ENCODE measurements around the gene ZNF776. TPM values are rescaled to one million over a fixed set of nuclear protein-coding genes. Genes with fewer than 3 reads are reported as not detected.

ZNF776 gene
- 5.8 TPM in 2 replicates for total RNA-seq

DNA sequence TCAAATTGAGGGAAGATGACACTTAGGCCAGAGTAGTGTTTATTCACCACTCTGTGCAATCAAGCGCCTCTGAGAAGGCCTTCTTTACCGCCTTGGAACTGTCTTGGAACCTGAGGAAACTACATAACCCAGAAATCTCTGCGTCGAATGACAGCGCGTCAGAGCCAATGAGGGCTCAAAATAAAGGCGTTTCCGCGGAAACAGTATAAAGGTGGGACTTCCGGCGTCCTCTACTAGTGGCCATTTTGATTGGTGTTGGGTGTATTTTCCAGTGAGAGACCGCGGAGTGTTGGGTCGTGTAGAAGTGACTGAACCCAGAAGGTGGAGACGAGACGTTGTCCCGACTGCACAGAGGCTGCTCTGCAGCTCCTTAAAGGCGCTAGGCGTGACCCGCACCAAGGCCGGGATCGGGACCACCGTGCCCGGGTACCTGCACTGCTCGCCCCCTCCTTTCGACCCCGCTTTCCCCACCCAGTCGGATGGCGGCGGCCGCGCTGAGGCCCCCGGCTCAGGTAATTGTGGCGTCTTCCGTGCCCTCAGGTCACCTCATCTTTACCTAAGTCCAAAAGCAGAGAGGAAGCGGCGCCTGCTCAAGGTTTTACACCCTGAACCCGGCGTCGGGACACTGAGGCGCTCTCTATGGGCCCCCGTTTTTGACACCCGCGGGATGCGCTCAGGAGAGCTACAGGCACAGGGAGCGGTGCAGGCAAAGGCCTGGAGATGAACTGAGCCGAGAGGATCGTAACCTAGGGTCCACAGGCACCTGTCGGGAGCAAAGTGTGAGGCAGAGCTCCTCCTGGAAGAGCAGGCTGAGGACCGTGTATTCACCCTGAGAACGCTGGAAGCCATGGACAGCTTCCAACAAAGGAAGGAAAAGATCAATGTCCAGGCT, at the start of gene ZNF776:
TSS of gene ZNF776 (plus strand) at position 236 of the 892 bp plus-strand sequence. CDS start at position 480, 244 bp downstream.

DNA sequence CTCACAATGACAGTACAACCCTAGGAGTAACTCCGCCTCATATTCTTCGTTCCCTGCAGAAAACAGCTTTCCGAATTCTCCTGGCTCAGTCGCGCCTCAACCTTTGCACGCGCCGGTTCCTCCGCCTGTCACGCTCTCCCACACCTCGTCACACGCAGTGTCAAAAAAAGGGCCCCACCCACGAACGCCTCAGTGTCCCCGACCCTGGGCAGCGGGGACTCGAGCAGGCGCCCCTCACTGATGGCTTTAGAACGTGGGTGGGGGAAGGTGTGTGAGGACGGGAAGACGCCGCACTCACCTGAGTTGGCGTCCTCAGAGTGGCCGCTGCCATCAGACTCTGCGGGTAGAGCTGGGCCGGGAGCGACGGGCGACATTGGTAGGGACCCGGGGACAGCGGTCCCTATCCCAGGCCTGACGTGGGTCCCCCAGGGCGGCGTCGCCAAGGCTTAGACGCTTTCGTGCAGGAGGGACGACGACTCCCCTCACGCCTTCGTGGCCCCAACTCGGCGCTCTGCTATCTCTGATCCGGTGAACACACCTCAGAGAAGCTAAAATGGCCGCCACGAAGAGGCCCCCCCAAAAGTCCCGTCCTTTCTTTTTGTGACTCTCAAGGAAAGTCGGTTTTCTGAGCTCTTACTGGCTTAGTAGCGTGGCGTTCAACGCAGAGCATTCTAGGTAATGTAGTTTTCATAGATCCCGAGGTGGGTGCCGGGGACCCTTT, 37.8 kb upstream of the ZNF776 start, which contains the start of gene ZNF154:
TSS of gene ZNF154 (minus strand) at position 564 of the 721 bp plus-strand sequence. CDS start at position 331, 233 bp downstream.

GRCh38 chr19:57769345-57770131, 22.9 kb downstream of the ZNF776 start, which contains the start of gene ZNF586:
ZNF586 (plus strand) TSS chr19:57769676; CDS start chr19:57769843, 167 bp downstream.

Other genes starting within 250 kb of the ZNF776 start
- 15.4 and 21.5 TPM in 2 replicates for gene ZNF773, start 246.9 kb upstream of the ZNF776 start, total RNA-seq
- 3.6 and 4.2 TPM in 2 replicates for gene ZNF549, start 219.5 kb upstream of the ZNF776 start, total RNA-seq
- gene ZNF550, start 187.0 kb upstream of the ZNF776 start, total RNA-seq, result 10.1 and 12.8 TPM in 2 replicates
- 4.0 and 8.1 TPM in 2 replicates for gene ZNF416, start 167.9 kb upstream of the ZNF776 start, total RNA-seq
- gene ZIK1, start 162.7 kb upstream of the ZNF776 start, total RNA-seq, result 6.3 and 7.9 TPM in 2 replicates
- 0.49 and 11.7 TPM in 2 replicates for gene ZNF530, start 146.9 kb upstream of the ZNF776 start, total RNA-seq
- gene ZNF134, start 132.6 kb upstream of the ZNF776 start, total RNA-seq, result 12.8 and 23.3 TPM in 2 replicates
- gene ZNF211, start 113.6 kb upstream of the ZNF776 start, total RNA-seq, result 3.8 and 7.0 TPM in 2 replicates
- not detected in 2 replicates for gene ZSCAN4, start 77.9 kb upstream of the ZNF776 start, total RNA-seq
- gene ZNF551, start 64.8 kb upstream of the ZNF776 start, total RNA-seq, result 5.2 and 6.8 TPM in 2 replicates
- gene ZNF154, start 37.6 kb upstream of the ZNF776 start, total RNA-seq, result 2.0 and 2.6 TPM in 2 replicates
- gene ZNF671, start 19.2 kb upstream of the ZNF776 start, total RNA-seq, result 7.8 and 7.9 TPM in 2 replicates
- 11.4 and 11.5 TPM in 2 replicates for gene ZNF586, start 22.9 kb downstream of the ZNF776 start, total RNA-seq
- 1.6 and 3.6 TPM in 2 replicates for gene ZNF552, start 68.1 kb downstream of the ZNF776 start, total RNA-seq
- 11.5 and 15.5 TPM in 2 replicates for gene ZNF587B, start 83.5 kb downstream of the ZNF776 start, total RNA-seq
- gene ZNF587, start 103.0 kb downstream of the ZNF776 start, total RNA-seq, result 8.9 and 16.8 TPM in 2 replicates
- 4.0 and 14.3 TPM in 2 replicates for gene ZNF814, start 142.2 kb downstream of the ZNF776 start, total RNA-seq
- gene ZNF417, start 169.8 kb downstream of the ZNF776 start, total RNA-seq, result 6.0 and 6.1 TPM in 2 replicates
- gene ZNF418, start 188.6 kb downstream of the ZNF776 start, total RNA-seq, result 1.3 and 1.6 TPM in 2 replicates
- gene ZNF256, start 200.9 kb downstream of the ZNF776 start, total RNA-seq, result 1.5 and 6.3 TPM in 2 replicates
- gene C19orf18, start 227.7 kb downstream of the ZNF776 start, total RNA-seq, result not detected in 2 replicates

Measured in cardiac atrium fibroblast (primary cell).